Ramos (cell line): ENCODE results near the gene MAD2L1.

Experiments used
- in situ Hi-C: fragments of 300-500 bp; cut with MboI; formaldehyde crosslinking; loops from one replicate; pipeline ENCODE4 v1.14.3; 2022; ENCODE audit warnings: low sequenced_read_pairs; ENCODE audit not compliant: unreplicated experiment

The MAD2L1 gene

GRCh38 chr4:120007896-120008436, 58.7 kb downstream of the MAD2L1 start:
- in situ Hi-C loops: no loop called here

- in situ Hi-C loops: no loop called here
Observed at GRCh38 chr4:120007191-120007871, 59.3 kb downstream of the MAD2L1 start.
